ENCODE results near the gene SCLY.

GRCh38 chr2:238134393-238134785, 73.6 kb downstream of the SCLY start:
- TF ChIP-seq CTCF (conservative IDR thresholded peaks at IDR 0.05; ENCODE audit: low read length) = no peak
- TF ChIP-seq EZH2phosphoT487 (IDR thresholded peaks at IDR 0.05; ENCODE audit: borderline replicate concordance) = no peak
